Measurements from ENCODE around the gene FARS2. TPM values are rescaled to one million over a fixed set of nuclear protein-coding genes. Genes with fewer than 3 reads are reported as not detected.

FARS2 gene
- polyA plus RNA-seq, 2 of the 4 experiments (the other 2 are of a cell fraction): 12.9 to 17.5 TPM

DNA sequence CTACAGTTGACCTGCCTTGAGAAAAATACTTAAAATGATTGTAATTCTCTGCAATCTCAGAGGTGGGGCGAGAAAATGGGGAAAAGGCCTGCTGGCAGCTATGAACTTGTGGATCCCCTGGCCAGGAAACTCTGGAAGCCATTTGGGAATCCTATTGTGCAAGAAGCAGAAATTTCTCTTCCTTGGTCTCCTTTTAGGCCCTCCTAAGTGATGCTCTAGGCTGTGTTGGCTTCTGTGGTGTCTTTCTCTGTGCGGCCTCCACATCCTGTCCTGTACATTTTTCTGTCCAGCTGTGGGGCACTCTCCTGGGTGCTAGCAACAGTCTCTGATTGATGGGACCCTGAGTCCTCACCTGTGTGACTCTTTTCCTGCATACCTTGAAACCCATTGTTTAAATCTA lies 290.9 kb downstream of the FARS2 start:
- Histone ChIP-seq H3K9me3 (0 out of 3 replicates have a peak, but pooled peaks cover 3% of the 10 kb centered on the region), H3K4me2 (no peak overlapping the region), H3K27ac (no peak overlapping the region), H3K4me3 (no peak overlapping the region), H3K4me1 (no peaks in the 10 kb centered on the region)
- DNase-seq (ENCODE audit: low read depth in 1 of 2, low spot score in 1 of 2): no peak
- TF ChIP-seq ZSCAN20 (CRISPR knock-in tag; IDR thresholded peaks at IDR 0.05) (no peak), CTCF (IDR thresholded peaks at IDR 0.05) (no peak), BHLHE40 (IDR thresholded peaks at IDR 0.05; ENCODE audit: low read depth, low read length) (no peak), RAD21 (conservative IDR thresholded peaks at IDR 0.05 in 1 of 2, IDR thresholded peaks at IDR 0.05 in 1 of 2) (no peak), HOXB13 (CRISPR knock-in tag; IDR thresholded peaks at IDR 0.05; ENCODE audit: low read depth) (no peak)
- ChIA-PET POLR2A (no interaction called here), CTCF (no interaction called here)
- ATAC-seq: no peak
- no peak for FAIRE-seq
- WGBS (ENCODE audit: missing lambda C conversion rate): 97% methylated on average over 2 of the region's 2 CpGs

- 0 out of 3 replicates have a peak, but pooled peaks cover 3% of the 10 kb centered on the region for H3K9me3 ChIP-seq
- 82% methylated on average over 4 of the region's 4 CpGs for WGBS (ENCODE audit: missing lambda C conversion rate)
- POLR2A ChIA-PET: no interaction called here
These were observed 292.5 kb downstream of the FARS2 start for GRCh38 chr6:5553767-5554166.

DNA sequence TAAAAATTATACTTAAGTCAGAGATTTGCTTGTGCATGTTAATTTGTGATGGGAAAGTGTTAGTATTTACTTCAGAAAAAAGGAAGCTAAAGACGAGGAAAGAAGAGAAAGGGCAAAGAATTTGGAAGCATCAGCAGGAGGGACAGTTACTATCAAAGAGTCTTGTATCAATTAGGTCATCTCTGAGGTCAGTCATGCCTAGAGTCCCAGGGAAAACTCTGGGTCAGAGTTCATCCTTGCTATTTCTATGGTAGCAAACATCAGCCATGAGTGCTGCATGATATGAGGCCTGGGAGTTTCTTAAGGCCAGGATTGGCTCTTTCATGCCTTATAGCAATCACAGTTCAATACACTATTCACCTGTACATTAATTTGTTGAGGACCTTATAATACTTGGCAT lies 292.9 kb downstream of the FARS2 start:
- ChIA-PET POLR2A (no interaction called here), CTCF (no interaction called here)
- DNase-seq (ENCODE audit: low read depth in 1 of 2, low spot score in 1 of 2): no peak
- Histone ChIP-seq H3K4me3 (no peak overlapping the region), H3K9me3 (0 out of 3 replicates have a peak, but pooled peaks cover 3% of the 10 kb centered on the region), H3K4me2 (no peak overlapping the region), H3K27ac (no peak overlapping the region), H3K4me1 (no peaks in the 10 kb centered on the region)
- no peak for FAIRE-seq
- ATAC-seq: no peak
- WGBS (ENCODE audit: missing lambda C conversion rate): 74% methylated on average over 1 of the region's 1 CpG
- TF ChIP-seq HEYL (CRISPR knock-in tag; IDR thresholded peaks at IDR 0.05): no peak
- no peak for TF ChIP-seq HES2 (IDR thresholded peaks at IDR 0.05)
- TF ChIP-seq, protein P1, sequence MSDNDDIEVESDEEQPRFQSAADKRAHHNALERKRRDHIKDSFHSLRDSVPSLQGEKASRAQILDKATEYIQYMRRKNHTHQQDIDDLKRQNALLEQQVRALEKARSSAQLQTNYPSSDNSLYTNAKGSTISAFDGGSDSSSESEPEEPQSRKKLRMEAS (IDR thresholded peaks at IDR 0.05): no peak
- TF ChIP-seq CEBPB (IDR thresholded peaks at IDR 0.05): no peak
- TF ChIP-seq, protein P2, sequence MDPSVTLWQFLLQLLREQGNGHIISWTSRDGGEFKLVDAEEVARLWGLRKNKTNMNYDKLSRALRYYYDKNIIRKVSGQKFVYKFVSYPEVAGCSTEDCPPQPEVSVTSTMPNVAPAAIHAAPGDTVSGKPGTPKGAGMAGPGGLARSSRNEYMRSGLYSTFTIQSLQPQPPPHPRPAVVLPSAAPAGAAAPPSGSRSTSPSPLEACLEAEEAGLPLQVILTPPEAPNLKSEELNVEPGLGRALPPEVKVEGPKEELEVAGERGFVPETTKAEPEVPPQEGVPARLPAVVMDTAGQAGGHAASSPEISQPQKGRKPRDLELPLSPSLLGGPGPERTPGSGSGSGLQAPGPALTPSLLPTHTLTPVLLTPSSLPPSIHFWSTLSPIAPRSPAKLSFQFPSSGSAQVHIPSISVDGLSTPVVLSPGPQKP (IDR thresholded peaks at IDR 0.05; ENCODE audit: low read depth, low read length): no peak
- TF ChIP-seq, protein P3, sequence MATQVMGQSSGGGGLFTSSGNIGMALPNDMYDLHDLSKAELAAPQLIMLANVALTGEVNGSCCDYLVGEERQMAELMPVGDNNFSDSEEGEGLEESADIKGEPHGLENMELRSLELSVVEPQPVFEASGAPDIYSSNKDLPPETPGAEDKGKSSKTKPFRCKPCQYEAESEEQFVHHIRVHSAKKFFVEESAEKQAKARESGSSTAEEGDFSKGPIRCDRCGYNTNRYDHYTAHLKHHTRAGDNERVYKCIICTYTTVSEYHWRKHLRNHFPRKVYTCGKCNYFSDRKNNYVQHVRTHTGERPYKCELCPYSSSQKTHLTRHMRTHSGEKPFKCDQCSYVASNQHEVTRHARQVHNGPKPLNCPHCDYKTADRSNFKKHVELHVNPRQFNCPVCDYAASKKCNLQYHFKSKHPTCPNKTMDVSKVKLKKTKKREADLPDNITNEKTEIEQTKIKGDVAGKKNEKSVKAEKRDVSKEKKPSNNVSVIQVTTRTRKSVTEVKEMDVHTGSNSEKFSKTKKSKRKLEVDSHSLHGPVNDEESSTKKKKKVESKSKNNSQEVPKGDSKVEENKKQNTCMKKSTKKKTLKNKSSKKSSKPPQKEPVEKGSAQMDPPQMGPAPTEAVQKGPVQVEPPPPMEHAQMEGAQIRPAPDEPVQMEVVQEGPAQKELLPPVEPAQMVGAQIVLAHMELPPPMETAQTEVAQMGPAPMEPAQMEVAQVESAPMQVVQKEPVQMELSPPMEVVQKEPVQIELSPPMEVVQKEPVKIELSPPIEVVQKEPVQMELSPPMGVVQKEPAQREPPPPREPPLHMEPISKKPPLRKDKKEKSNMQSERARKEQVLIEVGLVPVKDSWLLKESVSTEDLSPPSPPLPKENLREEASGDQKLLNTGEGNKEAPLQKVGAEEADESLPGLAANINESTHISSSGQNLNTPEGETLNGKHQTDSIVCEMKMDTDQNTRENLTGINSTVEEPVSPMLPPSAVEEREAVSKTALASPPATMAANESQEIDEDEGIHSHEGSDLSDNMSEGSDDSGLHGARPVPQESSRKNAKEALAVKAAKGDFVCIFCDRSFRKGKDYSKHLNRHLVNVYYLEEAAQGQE (IDR thresholded peaks at IDR 0.05): no peak
- TF ChIP-seq MAZ (IDR thresholded peaks at IDR 0.05; ENCODE audit: borderline replicate concordance, low read depth, low read length): no peak
- no peak for TF ChIP-seq HMGXB4 (CRISPR knock-in tag; IDR thresholded peaks at IDR 0.05; ENCODE audit: borderline replicate concordance)
- TF ChIP-seq HOXA7 (CRISPR knock-in tag; IDR thresholded peaks at IDR 0.05): no peak
- no peak for TF ChIP-seq HOXB13 (CRISPR knock-in tag; IDR thresholded peaks at IDR 0.05; ENCODE audit: low read depth)
- TF ChIP-seq NFE2L2 (conservative IDR thresholded peaks at IDR 0.05; ENCODE audit: low read length): no peak
- no peak for TF ChIP-seq NPAS2 (CRISPR knock-in tag; IDR thresholded peaks at IDR 0.05; ENCODE audit: borderline replicate concordance)
- no peak for TF ChIP-seq NR3C1 (IDR thresholded peaks at IDR 0.05)
- TF ChIP-seq HDAC2 (IDR thresholded peaks at IDR 0.05): no peak
- TF ChIP-seq ZC3H11A (IDR thresholded peaks at IDR 0.05): no peak
- no peak for TF ChIP-seq EHF (CRISPR knock-in tag; IDR thresholded peaks at IDR 0.05)

More at GRCh38 chr6:5553767-5554166, 292.5 kb downstream of the FARS2 start:
- DNase-seq (ENCODE audit: low read depth in 1 of 2, low spot score in 1 of 2): no peak
- H3K4me2 ChIP-seq: no peak overlapping the region
- TF ChIP-seq ZSCAN20 (CRISPR knock-in tag; IDR thresholded peaks at IDR 0.05): no peak
- no peak for TF ChIP-seq BCL3 (IDR thresholded peaks at IDR 0.05)
- no peak for TF ChIP-seq SMC3 (IDR thresholded peaks at IDR 0.05)
- no peak for TF ChIP-seq SREBF2 (IDR thresholded peaks at IDR 0.05)
- no peak for TF ChIP-seq RFX5 (IDR thresholded peaks at IDR 0.05)
- no peak for TF ChIP-seq HOXB13 (CRISPR knock-in tag; IDR thresholded peaks at IDR 0.05; ENCODE audit: low read depth)
- TF ChIP-seq HOXB5 (CRISPR knock-in tag; IDR thresholded peaks at IDR 0.05): no peak
- no peak for TF ChIP-seq POLR2AphosphoS2 (conservative IDR thresholded peaks at IDR 0.05; ENCODE audit: low read length)
- ATAC-seq: no peak
- no peak overlapping the region for H3K4me3 ChIP-seq
- CTCF ChIA-PET: no interaction called here
- H3K27ac ChIP-seq: no peak overlapping the region
- H3K4me1 ChIP-seq: no peaks in the 10 kb centered on the region
- FAIRE-seq: no peak

Measured in A549 (cell line).